BE2C (cell line): ENCODE data around the gene ABHD14A.

Source experiments
- DNase-seq: peaks from one replicate; pipeline ENCODE4 v3.0.0-alpha.2; 2020
- H3K27me3 ChIP-seq: fragments of 250-450 bp; sonication (Bioruptor Pico); 2 replicates; pipeline ENCODE4 v1.5.1; 2020; ENCODE audit warnings: mild to moderate bottlenecking
- H3K36me3 ChIP-seq: fragments of 250-450 bp; sonication (Bioruptor Pico); 2 replicates; pipeline ENCODE4 v1.5.1; 2020; ENCODE audit warnings: mild to moderate bottlenecking
- H3K4me1 ChIP-seq: fragments of 250-450 bp; sonication (Bioruptor Pico); 2 replicates; pipeline ENCODE4 v1.5.1; 2020
- H3K4me3 ChIP-seq: 2 replicates; pipeline ENCODE4 v1.5.1; 2011; ENCODE audit warnings: low read depth, low read length
- H3K9me3 ChIP-seq: fragments of 250-450 bp; sonication (Bioruptor Pico); 2 replicates; pipeline ENCODE4 v1.5.1; 2020
- TF ChIP-seq, protein P1 (sequence below): IDR thresholded peaks from 2 replicates; pipeline ENCODE4 v1.5.1; 2012; ENCODE audit warnings: mild to moderate bottlenecking, low read depth, low read length

Gene ABHD14A

GRCh38 chr3:51955893-51956770 lies 18.7 kb upstream of the ABHD14A start:
- H3K9me3 ChIP-seq = no peaks in the 10 kb centered on the region
- DNase-seq = no peak
- no peaks in the 10 kb centered on the region for H3K4me1 ChIP-seq
- TF ChIP-seq, protein P1, sequence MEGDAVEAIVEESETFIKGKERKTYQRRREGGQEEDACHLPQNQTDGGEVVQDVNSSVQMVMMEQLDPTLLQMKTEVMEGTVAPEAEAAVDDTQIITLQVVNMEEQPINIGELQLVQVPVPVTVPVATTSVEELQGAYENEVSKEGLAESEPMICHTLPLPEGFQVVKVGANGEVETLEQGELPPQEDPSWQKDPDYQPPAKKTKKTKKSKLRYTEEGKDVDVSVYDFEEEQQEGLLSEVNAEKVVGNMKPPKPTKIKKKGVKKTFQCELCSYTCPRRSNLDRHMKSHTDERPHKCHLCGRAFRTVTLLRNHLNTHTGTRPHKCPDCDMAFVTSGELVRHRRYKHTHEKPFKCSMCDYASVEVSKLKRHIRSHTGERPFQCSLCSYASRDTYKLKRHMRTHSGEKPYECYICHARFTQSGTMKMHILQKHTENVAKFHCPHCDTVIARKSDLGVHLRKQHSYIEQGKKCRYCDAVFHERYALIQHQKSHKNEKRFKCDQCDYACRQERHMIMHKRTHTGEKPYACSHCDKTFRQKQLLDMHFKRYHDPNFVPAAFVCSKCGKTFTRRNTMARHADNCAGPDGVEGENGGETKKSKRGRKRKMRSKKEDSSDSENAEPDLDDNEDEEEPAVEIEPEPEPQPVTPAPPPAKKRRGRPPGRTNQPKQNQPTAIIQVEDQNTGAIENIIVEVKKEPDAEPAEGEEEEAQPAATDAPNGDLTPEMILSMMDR = no peak; the same call in 1 of the 2 replicates
- no peaks in the 10 kb centered on the region for H3K27me3 ChIP-seq
- no peaks in the 10 kb centered on the region for H3K36me3 ChIP-seq
- H3K4me3 ChIP-seq = no peak overlapping the region

DNA sequence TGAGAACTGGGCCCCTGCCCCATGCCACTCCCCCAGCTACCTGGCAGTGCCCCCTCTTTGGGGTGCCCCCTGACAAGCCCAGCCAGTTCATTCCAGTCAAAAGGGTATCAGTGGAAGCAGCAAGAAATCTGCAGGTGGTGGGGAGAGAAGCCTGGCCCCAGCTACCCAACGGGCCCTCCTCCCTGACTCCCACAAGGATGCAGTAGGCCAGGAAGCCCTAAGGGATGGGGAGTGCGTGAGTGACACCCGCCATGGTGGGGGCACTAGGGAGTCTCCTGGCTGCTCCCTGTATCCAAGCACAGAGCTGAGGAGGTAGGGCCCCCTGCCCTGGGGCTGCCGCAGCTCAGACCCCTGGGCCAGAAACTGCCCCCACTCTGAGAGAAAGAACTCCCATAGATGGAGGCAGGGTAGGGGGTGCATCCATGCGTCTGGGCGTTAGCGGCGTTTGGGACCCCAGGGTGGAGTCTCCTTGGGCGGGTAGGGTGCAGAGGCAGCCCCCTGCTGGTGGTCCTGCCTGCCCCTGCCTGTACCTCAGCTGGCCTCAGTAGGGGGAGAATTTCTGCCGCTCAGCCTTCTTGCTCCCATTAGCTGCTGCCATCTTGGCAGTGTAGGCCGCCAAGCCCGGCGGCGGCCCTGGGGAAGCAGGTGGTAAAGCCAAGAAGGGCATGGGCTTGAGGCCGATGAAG lies 17.2 kb upstream of the ABHD14A start:
- no peak for DNase-seq
- Histone ChIP-seq H3K4me1 (no peaks in the 10 kb centered on the region), H3K27me3 (no peaks in the 10 kb centered on the region), H3K9me3 (no peaks in the 10 kb centered on the region), H3K4me3 (no peak overlapping the region), H3K36me3 (no peaks in the 10 kb centered on the region)
- TF ChIP-seq, protein P1 = no peak

- Histone ChIP-seq H3K36me3 (no peaks in the 10 kb centered on the region), H3K9me3 (no peaks in the 10 kb centered on the region), H3K27me3 (no peaks in the 10 kb centered on the region), H3K4me1 (no peaks in the 10 kb centered on the region), H3K4me3 (no peak overlapping the region)
- TF ChIP-seq, protein P1 = no peak
- DNase-seq = no peak
Measured at GRCh38 chr3:51958603-51959521, 16.0 kb upstream of the ABHD14A start.

- no peak for DNase-seq
- H3K4me1 ChIP-seq = no peaks in the 10 kb centered on the region
- TF ChIP-seq, protein P1 = no peak
- no peak overlapping the region for H3K4me3 ChIP-seq
- no peaks in the 10 kb centered on the region for H3K27me3 ChIP-seq
- H3K36me3 ChIP-seq = no peaks in the 10 kb centered on the region
- no peaks in the 10 kb centered on the region for H3K9me3 ChIP-seq
Measured at GRCh38 chr3:51959651-51960050, 15.2 kb upstream of the ABHD14A start.

- Histone ChIP-seq H3K27me3 (no peaks in the 10 kb centered on the region), H3K4me1 (no peaks in the 10 kb centered on the region), H3K9me3 (no peaks in the 10 kb centered on the region), H3K36me3 (no peaks in the 10 kb centered on the region), H3K4me3 (no peak overlapping the region)
- DNase-seq = no peak
- TF ChIP-seq, protein P1 = no peak
Measured at GRCh38 chr3:51960386-51960785, 14.5 kb upstream of the ABHD14A start.
